ENCODE data around the gene PTPRE.

DNA sequence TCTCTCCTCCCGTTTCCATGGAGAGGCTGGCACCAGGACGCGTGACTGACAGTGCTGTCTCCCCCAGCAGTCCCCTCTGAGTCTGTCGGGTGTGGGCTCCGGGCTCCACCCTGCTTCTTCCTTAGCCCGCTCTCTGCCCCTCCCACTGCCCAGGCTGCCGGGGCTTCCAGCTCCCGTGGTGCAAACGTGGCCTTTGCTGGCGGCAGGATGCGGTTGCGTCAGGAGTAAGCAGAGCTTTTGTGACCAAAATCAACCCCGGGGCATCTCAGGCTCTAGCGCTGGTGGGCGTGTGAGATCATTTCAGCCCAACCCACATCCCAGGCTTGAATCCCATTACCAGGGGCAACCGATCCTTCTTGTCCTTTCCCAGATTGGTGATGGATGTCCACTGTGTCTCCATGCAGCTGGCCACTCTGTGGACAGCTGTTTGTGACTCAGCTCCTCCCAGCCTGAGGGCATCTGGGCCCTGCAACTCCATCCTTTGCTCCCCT, 28.2 kb downstream of the PTPRE start:
- TF ChIP-seq, protein P1, sequence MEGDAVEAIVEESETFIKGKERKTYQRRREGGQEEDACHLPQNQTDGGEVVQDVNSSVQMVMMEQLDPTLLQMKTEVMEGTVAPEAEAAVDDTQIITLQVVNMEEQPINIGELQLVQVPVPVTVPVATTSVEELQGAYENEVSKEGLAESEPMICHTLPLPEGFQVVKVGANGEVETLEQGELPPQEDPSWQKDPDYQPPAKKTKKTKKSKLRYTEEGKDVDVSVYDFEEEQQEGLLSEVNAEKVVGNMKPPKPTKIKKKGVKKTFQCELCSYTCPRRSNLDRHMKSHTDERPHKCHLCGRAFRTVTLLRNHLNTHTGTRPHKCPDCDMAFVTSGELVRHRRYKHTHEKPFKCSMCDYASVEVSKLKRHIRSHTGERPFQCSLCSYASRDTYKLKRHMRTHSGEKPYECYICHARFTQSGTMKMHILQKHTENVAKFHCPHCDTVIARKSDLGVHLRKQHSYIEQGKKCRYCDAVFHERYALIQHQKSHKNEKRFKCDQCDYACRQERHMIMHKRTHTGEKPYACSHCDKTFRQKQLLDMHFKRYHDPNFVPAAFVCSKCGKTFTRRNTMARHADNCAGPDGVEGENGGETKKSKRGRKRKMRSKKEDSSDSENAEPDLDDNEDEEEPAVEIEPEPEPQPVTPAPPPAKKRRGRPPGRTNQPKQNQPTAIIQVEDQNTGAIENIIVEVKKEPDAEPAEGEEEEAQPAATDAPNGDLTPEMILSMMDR (IDR thresholded peaks at IDR 0.05; ENCODE audit: low read depth, low read length), result no peak
- TF ChIP-seq EZH2phosphoT487 (IDR thresholded peaks at IDR 0.05; ENCODE audit: low read depth), result no peak
